Measurements from ENCODE around the gene SCGB1D4.

SCGB1D4 gene

DNA sequence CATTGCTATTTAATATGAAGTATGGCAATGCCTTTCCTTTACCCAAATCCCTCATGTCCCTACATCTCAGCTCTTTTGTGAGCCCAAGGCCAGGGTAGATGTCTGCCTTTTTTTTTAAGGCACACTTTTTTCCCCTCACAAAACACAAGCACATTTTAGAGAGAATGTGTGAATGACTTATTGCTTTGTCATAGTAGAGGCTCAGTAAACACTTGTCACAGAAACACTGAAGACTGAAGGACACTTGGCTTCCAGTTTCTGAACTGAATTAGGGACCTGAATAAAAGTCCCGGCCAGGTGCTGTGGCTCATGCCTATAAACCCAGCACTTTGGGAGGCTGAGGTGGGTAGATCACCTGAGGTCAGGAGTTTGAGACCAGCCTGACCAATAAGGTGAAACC, 31.8 kb downstream of the SCGB1D4 start:
- no peaks in the 10 kb centered on the region for H3K9me2 ChIP-seq (ENCODE audit: low read depth, low read length)
- TF ChIP-seq, protein P1, sequence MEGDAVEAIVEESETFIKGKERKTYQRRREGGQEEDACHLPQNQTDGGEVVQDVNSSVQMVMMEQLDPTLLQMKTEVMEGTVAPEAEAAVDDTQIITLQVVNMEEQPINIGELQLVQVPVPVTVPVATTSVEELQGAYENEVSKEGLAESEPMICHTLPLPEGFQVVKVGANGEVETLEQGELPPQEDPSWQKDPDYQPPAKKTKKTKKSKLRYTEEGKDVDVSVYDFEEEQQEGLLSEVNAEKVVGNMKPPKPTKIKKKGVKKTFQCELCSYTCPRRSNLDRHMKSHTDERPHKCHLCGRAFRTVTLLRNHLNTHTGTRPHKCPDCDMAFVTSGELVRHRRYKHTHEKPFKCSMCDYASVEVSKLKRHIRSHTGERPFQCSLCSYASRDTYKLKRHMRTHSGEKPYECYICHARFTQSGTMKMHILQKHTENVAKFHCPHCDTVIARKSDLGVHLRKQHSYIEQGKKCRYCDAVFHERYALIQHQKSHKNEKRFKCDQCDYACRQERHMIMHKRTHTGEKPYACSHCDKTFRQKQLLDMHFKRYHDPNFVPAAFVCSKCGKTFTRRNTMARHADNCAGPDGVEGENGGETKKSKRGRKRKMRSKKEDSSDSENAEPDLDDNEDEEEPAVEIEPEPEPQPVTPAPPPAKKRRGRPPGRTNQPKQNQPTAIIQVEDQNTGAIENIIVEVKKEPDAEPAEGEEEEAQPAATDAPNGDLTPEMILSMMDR (IDR thresholded peaks at IDR 0.05; ENCODE audit: low read length) = no peak
- TF ChIP-seq EZH2 (IDR thresholded peaks at IDR 0.05; ENCODE audit: borderline replicate concordance, low read length) = no peak
- no peak overlapping the region for H3K4me2 ChIP-seq (ENCODE audit: low read length)
- H3K27me3 ChIP-seq (ENCODE audit: insufficient read depth, low read length) = no peaks in the 10 kb centered on the region
- H2AFZ ChIP-seq (ENCODE audit: low read length) = no peak overlapping the region
- H3K4me1 ChIP-seq (ENCODE audit: insufficient read depth, low read length, severe bottlenecking) = no peaks in the 10 kb centered on the region
- H4K20me1 ChIP-seq (ENCODE audit: insufficient read depth, low read length) = no peaks in the 10 kb centered on the region
- H3K9ac ChIP-seq (ENCODE audit: low read length) = no peak overlapping the region
- no peak overlapping the region for H3K4me3 ChIP-seq (ENCODE audit: low read depth, low read length, poor library complexity, severe bottlenecking)
- no peaks in the 10 kb centered on the region for H3K36me3 ChIP-seq (ENCODE audit: insufficient read depth, low read length)
- H3K27ac ChIP-seq (ENCODE audit: low read depth, low read length, poor library complexity, severe bottlenecking) = no peak overlapping the region
- H3F3A ChIP-seq (ENCODE audit: insufficient read depth, low read length) = no peaks in the 10 kb centered on the region
- no peaks in the 10 kb centered on the region for H3K79me2 ChIP-seq (ENCODE audit: insufficient read depth, low read length)
- no peaks in the 10 kb centered on the region for H3K9me3 ChIP-seq (ENCODE audit: low read length)

DNA sequence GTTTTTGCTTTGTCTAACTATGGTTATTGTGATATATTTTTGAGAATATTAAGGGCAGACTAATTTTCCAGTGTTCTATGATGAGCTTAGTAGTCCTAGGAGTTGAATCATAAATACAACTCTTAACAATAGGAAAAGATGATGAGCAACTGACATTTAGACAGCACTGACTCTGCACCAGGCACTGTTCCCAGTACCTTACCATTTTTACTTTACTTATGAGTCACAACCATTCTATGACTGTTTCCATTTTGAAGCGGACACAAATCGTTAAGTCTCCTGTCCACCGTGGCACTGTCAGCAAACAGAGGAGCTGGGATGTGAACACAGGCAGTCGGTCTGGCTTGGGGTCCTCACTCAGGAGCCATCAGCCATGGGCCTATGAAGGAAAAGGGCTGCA, 32.3 kb downstream of the SCGB1D4 start:
- Histone ChIP-seq H3K36me3 (ENCODE audit: insufficient read depth, low read length) (no peaks in the 10 kb centered on the region), H3K79me2 (ENCODE audit: insufficient read depth, low read length) (no peaks in the 10 kb centered on the region), H3K27me3 (ENCODE audit: insufficient read depth, low read length) (no peaks in the 10 kb centered on the region), H3K9ac (ENCODE audit: low read length) (no peak overlapping the region), H3K9me3 (ENCODE audit: low read length) (no peaks in the 10 kb centered on the region), H3K4me1 (ENCODE audit: insufficient read depth, low read length, severe bottlenecking) (no peaks in the 10 kb centered on the region), H2AFZ (ENCODE audit: low read length) (no peak overlapping the region), H3F3A (ENCODE audit: insufficient read depth, low read length) (no peaks in the 10 kb centered on the region), H3K4me2 (ENCODE audit: low read length) (no peak overlapping the region), H3K9me2 (ENCODE audit: low read depth, low read length) (no peaks in the 10 kb centered on the region), H3K27ac (ENCODE audit: low read depth, low read length, poor library complexity, severe bottlenecking) (no peak overlapping the region), H3K4me3 (ENCODE audit: low read depth, low read length, poor library complexity, severe bottlenecking) (no peak overlapping the region), H4K20me1 (ENCODE audit: insufficient read depth, low read length) (no peaks in the 10 kb centered on the region)
- no peak for TF ChIP-seq EZH2 (IDR thresholded peaks at IDR 0.05; ENCODE audit: borderline replicate concordance, low read length)
- TF ChIP-seq, protein P1 (IDR thresholded peaks at IDR 0.05; ENCODE audit: low read length) = no peak

DNA sequence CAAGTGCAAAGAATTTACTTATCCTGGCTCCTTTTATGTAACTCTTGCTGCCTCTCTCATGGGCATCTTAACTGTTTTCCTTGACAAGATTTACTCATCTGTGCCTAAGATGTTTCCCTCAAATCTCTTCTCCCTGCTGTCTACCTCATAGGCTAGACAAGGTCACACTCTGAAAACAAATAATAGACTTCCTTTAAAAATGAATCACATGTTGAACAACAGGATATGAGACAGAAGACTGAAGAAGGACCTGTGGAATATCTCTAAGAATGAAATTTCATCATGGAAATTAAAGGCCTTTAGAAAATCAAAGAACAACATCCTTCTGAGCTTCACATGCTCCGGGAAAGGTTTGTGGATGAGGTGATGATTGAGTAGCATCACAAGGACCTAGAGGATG, 34.9 kb downstream of the SCGB1D4 start:
- Histone ChIP-seq H3K4me1 (ENCODE audit: insufficient read depth, low read length, severe bottlenecking) (no peaks in the 10 kb centered on the region), H3K4me2 (ENCODE audit: low read length) (no peak overlapping the region), H2AFZ (ENCODE audit: low read length) (no peak overlapping the region), H3K27me3 (ENCODE audit: insufficient read depth, low read length) (no peaks in the 10 kb centered on the region), H3K9me3 (ENCODE audit: low read length) (no peaks in the 10 kb centered on the region), H4K20me1 (ENCODE audit: insufficient read depth, low read length) (no peaks in the 10 kb centered on the region), H3K79me2 (ENCODE audit: insufficient read depth, low read length) (no peaks in the 10 kb centered on the region), H3K4me3 (ENCODE audit: low read depth, low read length, poor library complexity, severe bottlenecking) (no peak overlapping the region), H3F3A (ENCODE audit: insufficient read depth, low read length) (no peaks in the 10 kb centered on the region), H3K27ac (ENCODE audit: low read depth, low read length, poor library complexity, severe bottlenecking) (no peak overlapping the region), H3K9me2 (ENCODE audit: low read depth, low read length) (no peaks in the 10 kb centered on the region), H3K9ac (ENCODE audit: low read length) (no peak overlapping the region), H3K36me3 (ENCODE audit: insufficient read depth, low read length) (no peaks in the 10 kb centered on the region)
- TF ChIP-seq EZH2 (IDR thresholded peaks at IDR 0.05; ENCODE audit: borderline replicate concordance, low read length) = no peak
- TF ChIP-seq, protein P1 (IDR thresholded peaks at IDR 0.05; ENCODE audit: low read length) = no peak

All from OCI-LY1 (cell line).